A673 (cell line): ENCODE data around the gene CCNO.

Experiments
- CTCF ChIP-seq: fragments of 300-800, 200-600 bp; sonication (generic); conservative IDR thresholded peaks from 2 replicates; pipeline ENCODE4 v1.5.1; 2017; ENCODE audit warnings: low read depth, mild to moderate bottlenecking, antibody characterized with exemption, low read length, moderate library complexity, mixed read lengths
- EZH2 ChIP-seq: fragments of 200-600 bp; sonication (generic); IDR thresholded peaks from 2 replicates; pipeline ENCODE4 v1.6.1; 2017; ENCODE audit warnings: borderline replicate concordance, low read depth, mild to moderate bottlenecking, mixed read lengths, antibody characterized with exemption, low read length; ENCODE audit not compliant: poor library complexity, severe bottlenecking

- TF ChIP-seq CTCF: no peak
- no peak for TF ChIP-seq EZH2
These were observed 42.2 kb downstream of the CCNO start for GRCh38 chr5:55191165-55191564.
